MM.1S (cell line): ENCODE results near the gene EDNRA.

Experiments
- DNase-seq: peaks from one replicate; pipeline ENCODE4 v3.0.0-alpha.2; 2015
- H2AFZ ChIP-seq: fragments of 300-600 bp; sonication (generic); 2 replicates; pipeline ENCODE4 v1.6.0; 2016; ENCODE audit warnings: antibody characterized with exemption, low read length
- H3F3A ChIP-seq: fragments of 300-600 bp; sonication (generic); 2 replicates; pipeline ENCODE4 v1.6.1; 2016; ENCODE audit warnings: mild to moderate bottlenecking, antibody characterized with exemption, low read length, moderate library complexity, mixed read lengths; ENCODE audit not compliant: insufficient read depth
- H3K27ac ChIP-seq: fragments of 300-600 bp; sonication (generic); 2 replicates; pipeline ENCODE4 v1.5.1; 2016; ENCODE audit warnings: mild to moderate bottlenecking, low read length
- H3K27me3 ChIP-seq: fragments of 300-600 bp; sonication (generic); replicated peaks from 2 replicates; pipeline ENCODE4 v1.6.0; 2016; ENCODE audit warnings: low read length; ENCODE audit not compliant: insufficient read depth
- H3K36me3 ChIP-seq: fragments of 300-600 bp; sonication (generic); replicated peaks from 2 replicates; pipeline ENCODE4 v1.6.1; 2016; ENCODE audit warnings: mild to moderate bottlenecking, low read length, mixed read lengths; ENCODE audit not compliant: insufficient read depth
- H3K4me1 ChIP-seq: fragments of 300-600 bp; sonication (generic); 2 replicates; pipeline ENCODE4 v1.6.1; 2016; ENCODE audit warnings: low read length, mixed read lengths
- H3K4me2 ChIP-seq: fragments of 300-600 bp; sonication (generic); 2 replicates; pipeline ENCODE4 v1.6.0; 2016; ENCODE audit warnings: low read depth, low read length
- H3K4me3 ChIP-seq: fragments of 300-600 bp; sonication (generic); 2 replicates; pipeline ENCODE4 v1.5.1; 2016; ENCODE audit warnings: low read length, mixed read lengths
- H3K79me2 ChIP-seq: fragments of 300-600 bp; sonication (generic); 2 replicates; pipeline ENCODE4 v1.6.1; 2016; ENCODE audit warnings: mixed run types, low read length, mixed read lengths
- H3K9ac ChIP-seq: fragments of 300-600 bp; sonication (generic); 2 replicates; pipeline ENCODE4 v1.6.1; 2016; ENCODE audit warnings: low read length, mixed read lengths
- H3K9me2 ChIP-seq: fragments of 300-600 bp; sonication (generic); replicated peaks from 2 replicates; pipeline ENCODE4 v1.6.1; 2016; ENCODE audit warnings: mild to moderate bottlenecking, low read length, mixed read lengths; ENCODE audit not compliant: insufficient read depth
- H3K9me3 ChIP-seq: fragments of 300-600 bp; sonication (generic); replicated peaks from 2 replicates; pipeline ENCODE4 v1.6.1; 2016; ENCODE audit warnings: mild to moderate bottlenecking, low read length, mixed read lengths; ENCODE audit not compliant: insufficient read depth
- H4K20me1 ChIP-seq: fragments of 300-600 bp; sonication (generic); 2 replicates; pipeline ENCODE4 v1.6.1; 2016; ENCODE audit warnings: mild to moderate bottlenecking, low read length, moderate library complexity, mixed read lengths; ENCODE audit not compliant: insufficient read depth
- CTCF ChIP-seq: fragments of 300-600 bp; sonication (generic); IDR thresholded peaks from 2 replicates; pipeline ENCODE4 v1.5.1; 2016; ENCODE audit warnings: antibody characterized with exemption, low read length, mixed read lengths
- EZH2 ChIP-seq: fragments of 300-600 bp; sonication (generic); optimal IDR thresholded peaks from 2 replicates; pipeline ENCODE3; 2017; ENCODE audit warnings: low read depth, mild to moderate bottlenecking, antibody characterized with exemption, low read length, mixed read lengths
- EZH2phosphoT487 ChIP-seq: fragments of 300-600 bp; sonication (generic); IDR thresholded peaks from 2 replicates; pipeline ENCODE4 v1.6.1; 2018; ENCODE audit warnings: antibody characterized with exemption, low read length

The EDNRA gene

GRCh38 chr4:147492306-147492705, 11.4 kb downstream of the EDNRA start:
- Histone ChIP-seq H2AFZ (no peak overlapping the region), H3K4me1 (no peaks in the 10 kb centered on the region), H3K9ac (no peak overlapping the region), H3K4me2 (no peak overlapping the region), H3K27me3 (no peaks in the 10 kb centered on the region), H3K4me3 (no peak overlapping the region), H3K9me2 (no peaks in the 10 kb centered on the region), H3K79me2 (no peaks in the 10 kb centered on the region), H3K27ac (no peak overlapping the region), H4K20me1 (no peaks in the 10 kb centered on the region), H3F3A (no peaks in the 10 kb centered on the region), H3K36me3 (no peaks in the 10 kb centered on the region), H3K9me3 (no peaks in the 10 kb centered on the region)
- no peak for DNase-seq
- no peak for TF ChIP-seq EZH2
- no peak for TF ChIP-seq EZH2phosphoT487
- no peak for TF ChIP-seq CTCF

- Histone ChIP-seq H3K27ac (no peak overlapping the region), H3K79me2 (no peaks in the 10 kb centered on the region), H3K4me3 (no peak overlapping the region), H3K9me2 (no peaks in the 10 kb centered on the region), H3K27me3 (no peaks in the 10 kb centered on the region), H3K9me3 (no peaks in the 10 kb centered on the region), H3K36me3 (no peaks in the 10 kb centered on the region), H3F3A (no peaks in the 10 kb centered on the region), H3K4me2 (no peak overlapping the region), H4K20me1 (no peaks in the 10 kb centered on the region), H3K9ac (no peak overlapping the region), H3K4me1 (no peaks in the 10 kb centered on the region), H2AFZ (no peak overlapping the region)
- DNase-seq, result no peak
- no peak for TF ChIP-seq EZH2
- no peak for TF ChIP-seq EZH2phosphoT487
- TF ChIP-seq CTCF, result no peak
These were observed 11.9 kb downstream of the EDNRA start for GRCh38 chr4:147492761-147493160.

- Histone ChIP-seq H3K9ac (no peak overlapping the region), H3K36me3 (no peaks in the 10 kb centered on the region), H3K4me3 (no peak overlapping the region), H2AFZ (no peak overlapping the region), H3K9me3 (no peaks in the 10 kb centered on the region), H3K27ac (no peak overlapping the region), H3K4me2 (no peak overlapping the region), H3K27me3 (no peaks in the 10 kb centered on the region), H3F3A (no peaks in the 10 kb centered on the region), H3K4me1 (no peaks in the 10 kb centered on the region), H4K20me1 (no peaks in the 10 kb centered on the region), H3K9me2 (no peaks in the 10 kb centered on the region), H3K79me2 (no peaks in the 10 kb centered on the region)
- no peak for DNase-seq
- TF ChIP-seq EZH2phosphoT487, result no peak
These were observed 12.4 kb downstream of the EDNRA start for GRCh38 chr4:147493307-147493706.

GRCh38 chr4:147494301-147494700, 13.4 kb downstream of the EDNRA start:
- H2AFZ ChIP-seq, result no peak overlapping the region
- no peak overlapping the region for H3K27ac ChIP-seq
- H3K9me2 ChIP-seq, result no peaks in the 10 kb centered on the region
- DNase-seq, result no peak
- no peaks in the 10 kb centered on the region for H3K4me1 ChIP-seq
- no peaks in the 10 kb centered on the region for H3K9me3 ChIP-seq
- no peaks in the 10 kb centered on the region for H3F3A ChIP-seq
- H3K4me3 ChIP-seq, result no peak overlapping the region
- no peak for TF ChIP-seq EZH2phosphoT487
- no peak for TF ChIP-seq EZH2
- TF ChIP-seq CTCF, result no peak
- no peaks in the 10 kb centered on the region for H4K20me1 ChIP-seq
- H3K36me3 ChIP-seq, result no peaks in the 10 kb centered on the region
- no peaks in the 10 kb centered on the region for H3K27me3 ChIP-seq
- H3K4me2 ChIP-seq, result no peak overlapping the region
- H3K9ac ChIP-seq, result no peak overlapping the region
- no peaks in the 10 kb centered on the region for H3K79me2 ChIP-seq
